ENCODE measurements around the gene ARPP21.

The ARPP21 gene

DNA sequence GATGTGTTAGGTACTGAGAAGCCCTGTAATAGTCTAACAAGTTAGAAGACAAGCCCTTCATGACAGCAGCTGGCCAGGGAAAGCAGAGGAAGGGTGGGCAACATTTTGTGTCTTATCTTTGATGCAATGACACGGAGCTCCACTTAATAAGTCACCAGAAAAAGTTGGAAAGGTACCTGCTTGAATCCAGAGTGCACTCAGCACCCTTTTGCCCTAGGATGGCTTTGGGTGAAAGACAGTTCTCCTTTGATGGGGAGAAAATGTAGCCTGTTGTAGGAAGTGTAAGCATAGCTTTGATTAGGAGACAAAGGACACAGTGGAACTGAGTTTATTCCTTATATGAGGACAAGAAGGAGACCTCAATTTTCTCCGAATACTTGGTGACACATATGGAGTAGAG, 137.0 kb downstream of the ARPP21 start:
- Histone ChIP-seq H3K9me3 (ENCODE audit: control insufficient read depth in 2 of 2, low read length in 2 of 2) (no peaks in the 10 kb centered on the region), H3K27me3 (ENCODE audit: control insufficient read depth in 2 of 2, insufficient read depth in 2 of 2, low read length in 2 of 2) (no peaks in the 10 kb centered on the region), H3K27ac (ENCODE audit: low read depth in 2 of 2, low read length in 2 of 2) (no peak overlapping the region), H3K4me3 (ENCODE audit: low read length in 2 of 2) (no peak overlapping the region), H3K4me1 (ENCODE audit: control insufficient read depth in 2 of 2, insufficient read depth in 2 of 2, low read length in 2 of 2) (no peaks in the 10 kb centered on the region), H3K36me3 (ENCODE audit: control insufficient read depth in 2 of 2, insufficient read depth in 2 of 2, low read length in 2 of 2) (no peaks in the 10 kb centered on the region), H3K9ac (ENCODE audit: low read depth in 1 of 2, low read length in 2 of 2) (no peak overlapping the region)

- H3K27ac ChIP-seq (ENCODE audit: low read depth in 2 of 2, low read length in 2 of 2) = no peak overlapping the region
- no peaks in the 10 kb centered on the region for H3K27me3 ChIP-seq (ENCODE audit: control insufficient read depth in 2 of 2, insufficient read depth in 2 of 2, low read length in 2 of 2)
- no peak overlapping the region for H3K4me3 ChIP-seq (ENCODE audit: low read length in 2 of 2)
- no peak overlapping the region for H3K9ac ChIP-seq (ENCODE audit: low read depth in 1 of 2, low read length in 2 of 2)
- H3K9me3 ChIP-seq (ENCODE audit: control insufficient read depth in 2 of 2, low read length in 2 of 2) = no peaks in the 10 kb centered on the region
- H3K4me1 ChIP-seq (ENCODE audit: control insufficient read depth in 2 of 2, insufficient read depth in 2 of 2, low read length in 2 of 2) = no peaks in the 10 kb centered on the region
- H3K36me3 ChIP-seq (ENCODE audit: control insufficient read depth in 2 of 2, insufficient read depth in 2 of 2, low read length in 2 of 2) = no peaks in the 10 kb centered on the region
Measured at GRCh38 chr3:35777065-35777464, 137.7 kb downstream of the ARPP21 start.

GRCh38 chr3:35777563-35778554, 138.5 kb downstream of the ARPP21 start:
- Histone ChIP-seq H3K36me3 (ENCODE audit: control insufficient read depth in 2 of 2, insufficient read depth in 2 of 2, low read length in 2 of 2) (no peaks in the 10 kb centered on the region), H3K9me3 (ENCODE audit: control insufficient read depth in 2 of 2, low read length in 2 of 2) (no peaks in the 10 kb centered on the region), H3K27ac (ENCODE audit: low read depth in 2 of 2, low read length in 2 of 2) (no peak overlapping the region), H3K27me3 (ENCODE audit: control insufficient read depth in 2 of 2, insufficient read depth in 2 of 2, low read length in 2 of 2) (no peaks in the 10 kb centered on the region), H3K4me3 (ENCODE audit: low read length in 2 of 2) (no peak overlapping the region), H3K9ac (ENCODE audit: low read depth in 1 of 2, low read length in 2 of 2) (no peak overlapping the region), H3K4me1 (ENCODE audit: control insufficient read depth in 2 of 2, insufficient read depth in 2 of 2, low read length in 2 of 2) (no peaks in the 10 kb centered on the region)

GRCh38 chr3:35779611-35780010, 140.3 kb downstream of the ARPP21 start:
- Histone ChIP-seq H3K9me3 (ENCODE audit: control insufficient read depth in 2 of 2, low read length in 2 of 2) (no peaks in the 10 kb centered on the region), H3K27ac (ENCODE audit: low read depth in 2 of 2, low read length in 2 of 2) (no peak overlapping the region), H3K4me1 (ENCODE audit: control insufficient read depth in 2 of 2, insufficient read depth in 2 of 2, low read length in 2 of 2) (no peaks in the 10 kb centered on the region), H3K9ac (ENCODE audit: low read depth in 1 of 2, low read length in 2 of 2) (no peak overlapping the region), H3K27me3 (ENCODE audit: control insufficient read depth in 2 of 2, insufficient read depth in 2 of 2, low read length in 2 of 2) (no peaks in the 10 kb centered on the region), H3K4me3 (ENCODE audit: low read length in 2 of 2) (no peak overlapping the region), H3K36me3 (ENCODE audit: control insufficient read depth in 2 of 2, insufficient read depth in 2 of 2, low read length in 2 of 2) (no peaks in the 10 kb centered on the region)

DNA sequence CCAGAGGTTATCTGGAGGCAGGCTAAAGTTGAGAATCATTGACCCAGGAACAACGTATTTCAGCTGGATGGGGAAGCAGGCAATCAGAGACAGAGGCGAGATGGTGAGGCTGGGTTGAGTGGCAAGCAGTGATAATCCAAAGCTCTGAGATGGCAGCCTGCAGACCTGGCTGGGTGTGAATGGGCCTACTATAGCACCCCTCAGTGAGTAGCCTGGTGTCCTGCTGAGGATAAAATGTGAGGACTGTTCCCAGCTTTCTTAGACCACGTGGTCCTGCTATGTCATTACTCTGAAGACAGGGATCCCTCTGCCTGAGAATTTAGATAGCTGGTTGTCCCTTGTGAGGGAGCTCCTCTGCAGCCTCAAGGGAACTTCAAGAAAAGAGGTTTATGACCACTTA, 141.5 kb downstream of the ARPP21 start:
- Histone ChIP-seq H3K36me3 (ENCODE audit: control insufficient read depth in 2 of 2, insufficient read depth in 2 of 2, low read length in 2 of 2) (no peaks in the 10 kb centered on the region), H3K27me3 (ENCODE audit: control insufficient read depth in 2 of 2, insufficient read depth in 2 of 2, low read length in 2 of 2) (no peaks in the 10 kb centered on the region), H3K9me3 (ENCODE audit: control insufficient read depth in 2 of 2, low read length in 2 of 2) (no peaks in the 10 kb centered on the region), H3K9ac (ENCODE audit: low read depth in 1 of 2, low read length in 2 of 2) (no peak overlapping the region), H3K4me1 (ENCODE audit: control insufficient read depth in 2 of 2, insufficient read depth in 2 of 2, low read length in 2 of 2) (no peaks in the 10 kb centered on the region), H3K27ac (ENCODE audit: low read depth in 2 of 2, low read length in 2 of 2) (no peak overlapping the region), H3K4me3 (ENCODE audit: low read length in 2 of 2) (no peak overlapping the region)

DNA sequence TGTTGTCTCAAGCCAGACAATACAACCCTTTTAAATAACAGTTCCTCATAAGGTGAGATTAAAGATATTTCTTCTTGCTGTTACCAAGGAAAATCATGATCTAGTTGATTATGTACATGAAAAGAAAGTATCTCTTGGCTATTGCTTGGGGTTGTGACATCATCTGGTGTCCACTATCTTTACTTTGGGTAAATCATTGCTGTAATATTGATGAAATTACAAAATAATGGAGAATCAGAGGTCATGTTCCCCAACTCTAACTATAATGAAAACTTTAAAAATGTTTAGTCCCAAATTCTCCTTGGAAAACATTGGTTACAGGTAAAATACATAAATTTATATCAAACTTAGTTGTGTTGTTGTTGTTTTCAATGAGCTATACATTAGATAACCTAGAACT, 142.2 kb downstream of the ARPP21 start:
- Histone ChIP-seq H3K9me3 (ENCODE audit: control insufficient read depth in 2 of 2, low read length in 2 of 2) (no peaks in the 10 kb centered on the region), H3K27me3 (ENCODE audit: control insufficient read depth in 2 of 2, insufficient read depth in 2 of 2, low read length in 2 of 2) (no peaks in the 10 kb centered on the region), H3K9ac (ENCODE audit: low read depth in 1 of 2, low read length in 2 of 2) (no peak overlapping the region), H3K4me1 (ENCODE audit: control insufficient read depth in 2 of 2, insufficient read depth in 2 of 2, low read length in 2 of 2) (no peaks in the 10 kb centered on the region), H3K36me3 (ENCODE audit: control insufficient read depth in 2 of 2, insufficient read depth in 2 of 2, low read length in 2 of 2) (no peaks in the 10 kb centered on the region), H3K4me3 (ENCODE audit: low read length in 2 of 2) (no peak overlapping the region), H3K27ac (ENCODE audit: low read depth in 2 of 2, low read length in 2 of 2) (no peak overlapping the region)

DNA sequence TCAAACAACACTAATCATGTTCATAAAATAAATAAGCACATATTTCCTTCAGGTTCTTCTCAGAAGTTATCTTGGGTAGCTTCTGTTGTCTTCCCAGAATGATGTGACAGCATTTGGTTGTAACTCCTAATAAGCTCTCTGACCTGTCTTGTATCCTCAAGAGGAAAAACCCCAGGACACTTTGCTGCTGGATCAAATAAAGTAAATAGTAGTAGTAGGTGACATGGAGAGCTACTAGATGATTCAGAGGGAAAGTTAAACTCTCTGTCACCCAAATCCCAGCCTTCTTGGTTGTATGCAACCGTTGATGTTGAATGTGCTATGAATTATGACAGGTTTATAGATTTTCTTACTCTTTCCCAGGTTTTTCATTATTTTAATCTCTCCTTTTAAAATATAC, 143.0 kb downstream of the ARPP21 start:
- Histone ChIP-seq H3K4me3 (ENCODE audit: low read length in 2 of 2) (no peak overlapping the region), H3K27me3 (ENCODE audit: control insufficient read depth in 2 of 2, insufficient read depth in 2 of 2, low read length in 2 of 2) (no peaks in the 10 kb centered on the region), H3K9ac (ENCODE audit: low read depth in 1 of 2, low read length in 2 of 2) (no peak overlapping the region), H3K27ac (ENCODE audit: low read depth in 2 of 2, low read length in 2 of 2) (no peak overlapping the region), H3K36me3 (ENCODE audit: control insufficient read depth in 2 of 2, insufficient read depth in 2 of 2, low read length in 2 of 2) (no peaks in the 10 kb centered on the region), H3K9me3 (ENCODE audit: control insufficient read depth in 2 of 2, low read length in 2 of 2) (no peaks in the 10 kb centered on the region), H3K4me1 (ENCODE audit: control insufficient read depth in 2 of 2, insufficient read depth in 2 of 2, low read length in 2 of 2) (no peaks in the 10 kb centered on the region)

- Histone ChIP-seq H3K4me1 (ENCODE audit: control insufficient read depth in 2 of 2, insufficient read depth in 2 of 2, low read length in 2 of 2) (no peaks in the 10 kb centered on the region), H3K27me3 (ENCODE audit: control insufficient read depth in 2 of 2, insufficient read depth in 2 of 2, low read length in 2 of 2) (no peaks in the 10 kb centered on the region), H3K27ac (ENCODE audit: low read depth in 2 of 2, low read length in 2 of 2) (no peak overlapping the region), H3K36me3 (ENCODE audit: control insufficient read depth in 2 of 2, insufficient read depth in 2 of 2, low read length in 2 of 2) (no peaks in the 10 kb centered on the region), H3K9me3 (ENCODE audit: control insufficient read depth in 2 of 2, low read length in 2 of 2) (no peaks in the 10 kb centered on the region), H3K9ac (ENCODE audit: low read depth in 1 of 2, low read length in 2 of 2) (no peak overlapping the region), H3K4me3 (ENCODE audit: low read length in 2 of 2) (no peak overlapping the region)
Measured at GRCh38 chr3:35784169-35784568, 144.8 kb downstream of the ARPP21 start.

- no peak overlapping the region for H3K9ac ChIP-seq (ENCODE audit: low read depth in 1 of 2, low read length in 2 of 2)
- H3K9me3 ChIP-seq (ENCODE audit: control insufficient read depth in 2 of 2, low read length in 2 of 2) = no peaks in the 10 kb centered on the region
- H3K4me3 ChIP-seq (ENCODE audit: low read length in 2 of 2) = no peak overlapping the region
- H3K27ac ChIP-seq (ENCODE audit: low read depth in 2 of 2, low read length in 2 of 2) = no peak overlapping the region
- no peaks in the 10 kb centered on the region for H3K4me1 ChIP-seq (ENCODE audit: control insufficient read depth in 2 of 2, insufficient read depth in 2 of 2, low read length in 2 of 2)
- no peaks in the 10 kb centered on the region for H3K36me3 ChIP-seq (ENCODE audit: control insufficient read depth in 2 of 2, insufficient read depth in 2 of 2, low read length in 2 of 2)
- H3K27me3 ChIP-seq (ENCODE audit: control insufficient read depth in 2 of 2, insufficient read depth in 2 of 2, low read length in 2 of 2) = no peaks in the 10 kb centered on the region
Measured at GRCh38 chr3:35785234-35785888, 146.0 kb downstream of the ARPP21 start.

- H3K27ac ChIP-seq (ENCODE audit: low read depth in 2 of 2, low read length in 2 of 2) = no peak overlapping the region
- no peaks in the 10 kb centered on the region for H3K27me3 ChIP-seq (ENCODE audit: control insufficient read depth in 2 of 2, insufficient read depth in 2 of 2, low read length in 2 of 2)
- H3K36me3 ChIP-seq (ENCODE audit: control insufficient read depth in 2 of 2, insufficient read depth in 2 of 2, low read length in 2 of 2) = no peaks in the 10 kb centered on the region
- H3K4me3 ChIP-seq (ENCODE audit: low read length in 2 of 2) = no peak overlapping the region
- H3K9me3 ChIP-seq (ENCODE audit: control insufficient read depth in 2 of 2, low read length in 2 of 2) = no peaks in the 10 kb centered on the region
- no peaks in the 10 kb centered on the region for H3K4me1 ChIP-seq (ENCODE audit: control insufficient read depth in 2 of 2, insufficient read depth in 2 of 2, low read length in 2 of 2)
- no peak overlapping the region for H3K9ac ChIP-seq (ENCODE audit: low read depth in 1 of 2, low read length in 2 of 2)
Measured at GRCh38 chr3:35787936-35788335, 148.6 kb downstream of the ARPP21 start.
